ENCODE measurements around the gene SYNE3. TPM values are rescaled to one million over a fixed set of nuclear protein-coding genes. Genes with fewer than 3 reads are reported as not detected.

SYNE3 gene
- total and polyA plus RNA-seq, 2 of the 8 experiments (the other 6 are each of a cell fraction or from before 2014, with no cell fraction given): under 0.01 TPM; not detected in 1

- H2AFZ ChIP-seq (ENCODE audit: low read length): no peak overlapping the region
- FAIRE-seq: no peak
- H3K56ac ChIP-seq (replicated peaks; ENCODE audit: insufficient read length, low read depth, low read length): no peak overlapping the region
- DNase-seq (ENCODE audit: low read depth in 1 of 2, low spot score in 2 of 2): no peak
- no peak overlapping the region for H2BK20ac ChIP-seq (ENCODE audit: low read length)
- CTCF ChIA-PET (ENCODE audit: partially characterized antibody): interaction anchor here (0.8 to 8.1 kb wide), 17 partner anchors 8 to 537 kb away, joined by 3 to 107 read pairs (median 4); partner anchors contain the start of gene TCL1B
- H3K9ac ChIP-seq (replicated peaks in 1 of 4; ENCODE audit: extremely low read depth in 1 of 4, low read depth in 3 of 4, low read length in 3 of 4): no peak overlapping the region
- no peak overlapping the region for H4K5ac ChIP-seq (ENCODE audit: insufficient read length, low read depth, low read length)
- no peak overlapping the region for H2BK120ac ChIP-seq (replicated peaks; ENCODE audit: low read depth, low read length)
- no peaks in the 10 kb centered on the region for H3K23me2 ChIP-seq (ENCODE audit: low read depth, low read length)
- H4K20me1 ChIP-seq (replicated peaks in 1 of 2; ENCODE audit: control insufficient read depth in 1 of 2, insufficient read depth in 2 of 2, low read length in 2 of 2): no peaks in the 10 kb centered on the region
- no peaks in the 10 kb centered on the region for H3K79me1 ChIP-seq (ENCODE audit: low read depth, low read length)
- no peak overlapping the region for H2BK5ac ChIP-seq (ENCODE audit: low read depth, low read length)
- H2AK5ac ChIP-seq (ENCODE audit: low read depth, low read length): no peak overlapping the region
- no peaks in the 10 kb centered on the region for H3K79me2 ChIP-seq (ENCODE audit: control insufficient read depth in 1 of 2, insufficient read depth in 2 of 2, low read length in 2 of 2)
- H3K4me1 ChIP-seq (replicated peaks in 1 of 4; ENCODE audit: control insufficient read depth in 3 of 4, insufficient read depth in 4 of 4, low read length in 3 of 4): peaks cover 0 to 5% (median 4%) of the 10 kb centered on the region in 4 experiments; a peak in 5 of 7 replicates
- H3K27me3 ChIP-seq (replicated peaks in 1 of 4; ENCODE audit: control insufficient read depth in 3 of 4, extremely low read depth in 1 of 4, insufficient read depth in 3 of 4, low read length in 3 of 4): no peaks in the 10 kb centered on the region; a peak in 1 of 7 replicates
- H3K36me3 ChIP-seq (ENCODE audit: control insufficient read depth in 2 of 4, insufficient read depth in 4 of 4, low read length in 3 of 4): no peaks in the 10 kb centered on the region
- no peak overlapping the region for H3K23ac ChIP-seq (ENCODE audit: insufficient read length)
- 0 out of 2 replicates have a peak overlapping the region, but pooled peaks have one; percentile 73 for H3K18ac ChIP-seq (ENCODE audit: extremely low read depth, low read length)
- H3K14ac ChIP-seq (ENCODE audit: insufficient read length): no peak overlapping the region
- H2BK15ac ChIP-seq (ENCODE audit: low read length): no peak overlapping the region
- H3K4ac ChIP-seq (replicated peaks; ENCODE audit: insufficient read length, low read depth, low read length): no peak overlapping the region
- POLR2A ChIA-PET (ENCODE audit: partially characterized antibody): no interaction called here
- 80% methylated on average over 4 of the region's 4 CpGs; no CpG with 5 or more reads in 1 of the 2 experiments for WGBS, 2 experiments (ENCODE audit: extremely low coverage in 1 of 2, insufficient coverage in 1 of 2, insufficient read length in 1 of 2, insufficient replicate concordance in 2 of 2, low coverage in 1 of 2, low lambda C conversion rate in 2 of 2, missing lambda C conversion rate in 1 of 2)
- no peaks in the 10 kb centered on the region for H3K9me3 ChIP-seq (ENCODE audit: insufficient read depth in 2 of 2, low read depth in 1 of 2, low read length in 1 of 2)
- H3K4me3 ChIP-seq (ENCODE audit: extremely low read depth in 1 of 4, insufficient read depth in 2 of 4, low read depth in 3 of 4, low read length in 4 of 4): no peak overlapping the region
- no peak overlapping the region for H3K4me2 ChIP-seq (ENCODE audit: insufficient read depth in 1 of 2, low read depth in 2 of 2, low read length in 2 of 2)
- H4K91ac ChIP-seq (replicated peaks; ENCODE audit: insufficient read length, low read length): no peak overlapping the region
- H2BK12ac ChIP-seq (ENCODE audit: low read depth, low read length): peak overlapping the region; percentile 42; the same call in 1 of the 2 replicates
- no peak overlapping the region for H3K27ac ChIP-seq (ENCODE audit: low read depth, low read length)
- no peak overlapping the region for H4K8ac ChIP-seq (ENCODE audit: extremely low read depth, insufficient read depth, low read length)
- no peak for TF ChIP-seq SIX5 (IDR thresholded peaks at IDR 0.05; ENCODE audit: low read depth, low read length)
- TF ChIP-seq YY1 (IDR thresholded peaks at IDR 0.05; ENCODE audit: low read depth, low read length): no peak
- no peak for TF ChIP-seq RAD21 (IDR thresholded peaks at IDR 0.05 in 1 of 2, conservative IDR thresholded peaks at IDR 0.05 in 1 of 2; ENCODE audit: low read depth in 2 of 2, low read length in 2 of 2)
- no peak for TF ChIP-seq HDAC2 (IDR thresholded peaks at IDR 0.05; ENCODE audit: borderline replicate concordance in 1 of 2, low read depth in 2 of 2, low read length in 2 of 2)
- TF ChIP-seq CREB1 (IDR thresholded peaks at IDR 0.05): no peak
- TF ChIP-seq BACH1 (IDR thresholded peaks at IDR 0.05; ENCODE audit: low read length): no peak
- no peak for TF ChIP-seq SIRT6 (IDR thresholded peaks at IDR 0.05; ENCODE audit: low read length)
- no peak for TF ChIP-seq SP2 (IDR thresholded peaks at IDR 0.05; ENCODE audit: low read length)
- TF ChIP-seq KDM1A (IDR thresholded peaks at IDR 0.05; ENCODE audit: borderline replicate concordance, low read length): no peak
- TF ChIP-seq RBBP5 (IDR thresholded peaks at IDR 0.05; ENCODE audit: borderline replicate concordance, low read depth, low read length): no peak
- TF ChIP-seq RFX5 (IDR thresholded peaks at IDR 0.05; ENCODE audit: borderline replicate concordance, low read depth, low read length): no peak
- TF ChIP-seq EZH2 (IDR thresholded peaks at IDR 0.05; ENCODE audit: low read depth, low read length, severe bottlenecking): no peak
- no peak for TF ChIP-seq ZNF274 (IDR thresholded peaks at IDR 0.05; ENCODE audit: borderline replicate concordance, extremely low read depth, low read length)
- TF ChIP-seq GABPA (IDR thresholded peaks at IDR 0.05; ENCODE audit: borderline replicate concordance, insufficient read depth, low read length): no peak
- TF ChIP-seq CHD1 (IDR thresholded peaks at IDR 0.05; ENCODE audit: low read depth, low read length): no peak
Observed at GRCh38 chr14:95564060-95564459, 47.6 kb upstream of the SYNE3 start.

Measured in H1 (cell line).